Adipose tissue (tissue), 3 donors: ENCODE data around the gene HRH1. TPM values are rescaled to one million over a fixed set of nuclear protein-coding genes. Genes with fewer than 3 reads are reported as not detected.
"Not testable (repeated sequence)": the region's sequence is repeated elsewhere in the genome, so short reads cannot be mapped to it uniquely, and the experiment has no call there.

Experiments used
- H3K27ac ChIP-seq: one replicate; pipeline ENCODE4 v1.5.1; 2013; ENCODE audit warnings: low read depth, low read length
- WGBS, 3 donors: extraction: QIAGEN DNeasy Blood & Tissue Kit; methylation state at CpG; one replicate each; pipeline ENCODE4 v1.1.7; 2013; 5-methylcytosine and 5-hydroxymethylcytosine counted together
- polyA plus RNA-seq, 3 donors: library from polyadenylated mRNA; stranded (reverse); fragments of 200-250 nt; gene quantifications; one replicate each; pipeline ENCODE4 v1.2.3, GENCODE V29; 2013
- donor health status: healthy with polysubstance abuse.
- donor health status: Bipolar disorder and iron deficiency.
- donor health status: healthy.

HRH1 gene
- polyA plus RNA-seq, 3 donors: 0.22 to 3.8 (median 1.6) TPM

GRCh38 chr3:11165476-11165875 is 11.2 kb downstream of the HRH1 start:
- no peak overlapping the region for H3K27ac ChIP-seq
- 72 to 85% (median 82%) methylated on average over 8 of the region's 8 CpGs for WGBS, 3 donors

GRCh38 chr3:11166807-11167400 is 12.6 kb downstream of the HRH1 start:
- 79 to 89% (median 83%) methylated on average over 9 to 11 of the region's 12 CpGs for WGBS, 3 donors
- H3K27ac ChIP-seq: not testable (repeated sequence)

- no peak overlapping the region for H3K27ac ChIP-seq
- WGBS, 3 donors: 92 to 95% (median 93%) methylated on average over 3 of the region's 3 CpGs
Observed at GRCh38 chr3:11167590-11167989, 13.3 kb downstream of the HRH1 start.

GRCh38 chr3:11168406-11168805 is 14.1 kb downstream of the HRH1 start:
- H3K27ac ChIP-seq: no peak overlapping the region
- 91 to 94% (median 91%) methylated on average over 13 of the region's 13 CpGs for WGBS, 3 donors

- no peak overlapping the region for H3K27ac ChIP-seq
- 69 to 85% (median 83%) methylated on average over 13 of the region's 13 CpGs for WGBS, 3 donors
Observed at GRCh38 chr3:11168881-11169805, 14.8 kb downstream of the HRH1 start.

GRCh38 chr3:11170052-11170770 is 15.9 kb downstream of the HRH1 start:
- H3K27ac ChIP-seq: no peak overlapping the region
- 70 to 76% (median 76%) methylated on average over 21 of the region's 21 CpGs for WGBS, 3 donors

- 59 to 62% (median 61%) methylated on average over 4 of the region's 4 CpGs for WGBS, 3 donors
- no peak overlapping the region for H3K27ac ChIP-seq
Observed at GRCh38 chr3:11172096-11172690, 17.9 kb downstream of the HRH1 start.

- WGBS, 3 donors: 80 to 96% (median 94%) methylated on average over 4 of the region's 4 CpGs
- no peak overlapping the region for H3K27ac ChIP-seq
Observed at GRCh38 chr3:11173828-11174465, 19.7 kb downstream of the HRH1 start.

- 81 to 95% (median 93%) methylated on average over 8 of the region's 8 CpGs for WGBS, 3 donors
- H3K27ac ChIP-seq: no peak overlapping the region
Observed at GRCh38 chr3:11178421-11178820, 24.1 kb downstream of the HRH1 start.

- H3K27ac ChIP-seq: not testable (repeated sequence)
- WGBS, 3 donors: 64 to 81% (median 81%) methylated on average over 15 of the region's 15 CpGs
Observed at GRCh38 chr3:11184328-11184969, 30.2 kb downstream of the HRH1 start.

- 88 to 91% (median 90%) methylated on average over 3 of the region's 3 CpGs for WGBS, 3 donors
- H3K27ac ChIP-seq: no peak overlapping the region
Observed at GRCh38 chr3:11185144-11185543, 30.9 kb downstream of the HRH1 start.

- 28 to 44% (median 33%) methylated on average over 13 of the region's 13 CpGs for WGBS, 3 donors
- H3K27ac ChIP-seq: no peak overlapping the region
Observed at GRCh38 chr3:11185564-11186317, 31.4 kb downstream of the HRH1 start.

- H3K27ac ChIP-seq: no peak overlapping the region
- WGBS, 3 donors: 23 to 67% (median 30%) methylated on average over 1 of the region's 1 CpG
Observed at GRCh38 chr3:11186318-11186692, 32.0 kb downstream of the HRH1 start.

GRCh38 chr3:11186771-11187191 is 32.5 kb downstream of the HRH1 start:
- 45% methylated on average over 2 of the region's 2 CpGs for WGBS, 3 donors
- no peak overlapping the region for H3K27ac ChIP-seq

GRCh38 chr3:11187681-11188080 is 33.4 kb downstream of the HRH1 start:
- no peak overlapping the region for H3K27ac ChIP-seq
- WGBS, 3 donors: 41 to 54% (median 53%) methylated on average over 3 of the region's 3 CpGs

- H3K27ac ChIP-seq: no peak overlapping the region
- 70 to 77% (median 75%) methylated on average over 6 of the region's 6 CpGs for WGBS, 3 donors
Observed at GRCh38 chr3:11188231-11188630, 33.9 kb downstream of the HRH1 start.

GRCh38 chr3:11195201-11195600 is 40.9 kb downstream of the HRH1 start:
- WGBS, 3 donors: 32 to 48% (median 39%) methylated on average over 5 of the region's 5 CpGs
- no peak overlapping the region for H3K27ac ChIP-seq
